ENCODE results near the gene AKR1E2.

The AKR1E2 gene

GRCh38 chr10:4894335-4894734 lies 68.3 kb downstream of the AKR1E2 start:
- Histone ChIP-seq H3K9me3 (ENCODE audit: insufficient read depth, low read depth, low read length) (no peaks in the 10 kb centered on the region), H3K27me3 (ENCODE audit: insufficient read depth, low read length, poor library complexity, severe bottlenecking) (no peaks in the 10 kb centered on the region), H3K4me3 (ENCODE audit: low read length, poor library complexity, severe bottlenecking) (no peak overlapping the region), H3K9me2 (replicated peaks; ENCODE audit: low read depth, low read length) (no peaks in the 10 kb centered on the region), H2AFZ (ENCODE audit: low read length) (no peak overlapping the region), H3K9ac (ENCODE audit: low read depth, low read length, poor library complexity, severe bottlenecking) (no peak overlapping the region), H3K79me2 (ENCODE audit: insufficient read depth, low read length) (no peaks in the 10 kb centered on the region), H3K4me1 (ENCODE audit: insufficient read depth, low read length, poor library complexity, severe bottlenecking) (no peaks in the 10 kb centered on the region), H3K36me3 (ENCODE audit: insufficient read depth, low read length) (no peaks in the 10 kb centered on the region), H3K4me2 (ENCODE audit: low read depth, low read length, poor library complexity, severe bottlenecking) (no peak overlapping the region), H3F3A (ENCODE audit: low read depth) (no peaks in the 10 kb centered on the region), H4K20me1 (ENCODE audit: insufficient read depth, low read length, poor library complexity, severe bottlenecking) (no peaks in the 10 kb centered on the region)
- TF ChIP-seq EZH2phosphoT487 (IDR thresholded peaks at IDR 0.05; ENCODE audit: borderline replicate concordance), result no peak
- TF ChIP-seq CTCF (conservative IDR thresholded peaks at IDR 0.05; ENCODE audit: low read length), result no peak
